IPS-18c (cell line): ENCODE measurements around the gene SAYSD1.

Source experiments
- H3K4me3 ChIP-seq: 2 replicates; pipeline ENCODE4 v1.7.0; 2013; ENCODE audit warnings: low read depth, mild to moderate bottlenecking, low read length, moderate library complexity; ENCODE audit not compliant: insufficient read depth
- H3K9me3 ChIP-seq: one replicate; pipeline ENCODE4 v1.6.1; 2013; ENCODE audit warnings: mild to moderate bottlenecking, low read length, moderate library complexity; ENCODE audit not compliant: control insufficient read depth, insufficient read depth

SAYSD1 gene

DNA sequence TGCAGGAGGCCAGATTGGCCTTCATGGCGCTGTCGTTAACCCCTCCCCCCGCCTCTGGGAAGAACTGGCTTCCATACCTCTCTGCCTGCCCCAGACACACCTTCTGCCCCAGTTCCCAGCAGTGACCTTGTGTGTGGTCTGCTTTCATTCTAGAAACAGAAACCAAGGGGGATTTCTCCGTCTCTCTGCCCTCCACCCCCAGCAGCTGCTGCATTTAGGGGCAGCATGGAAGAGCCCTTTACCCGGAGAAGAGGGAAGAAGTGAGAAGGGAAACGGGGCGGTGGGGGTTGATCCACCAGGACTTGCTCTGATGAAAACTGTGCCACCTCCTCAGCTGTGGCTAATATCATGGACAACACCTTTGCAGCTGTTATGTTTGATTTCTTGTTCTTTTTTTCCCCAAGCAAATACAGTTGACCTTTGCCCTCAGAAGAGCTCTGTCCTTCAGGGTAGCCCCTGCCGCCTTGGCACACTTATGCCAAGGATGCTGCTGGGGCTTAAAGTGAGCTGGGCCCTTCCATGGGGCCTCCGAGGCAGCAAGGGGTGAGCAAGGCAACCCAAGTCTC, 60.3 kb downstream of the SAYSD1 start:
- Histone ChIP-seq H3K4me3 (no peak overlapping the region), H3K9me3 (peaks cover 2% of the 10 kb centered on the region)
